HPDE6-E6E7 (cell line): ENCODE results near the gene AMH.

Source experiments
- DNase-seq: peaks from one replicate; pipeline ENCODE4 v3.0.0; 2011; ENCODE audit warnings: missing footprints; ENCODE audit errors: extremely low spot score

Gene AMH

DNA sequence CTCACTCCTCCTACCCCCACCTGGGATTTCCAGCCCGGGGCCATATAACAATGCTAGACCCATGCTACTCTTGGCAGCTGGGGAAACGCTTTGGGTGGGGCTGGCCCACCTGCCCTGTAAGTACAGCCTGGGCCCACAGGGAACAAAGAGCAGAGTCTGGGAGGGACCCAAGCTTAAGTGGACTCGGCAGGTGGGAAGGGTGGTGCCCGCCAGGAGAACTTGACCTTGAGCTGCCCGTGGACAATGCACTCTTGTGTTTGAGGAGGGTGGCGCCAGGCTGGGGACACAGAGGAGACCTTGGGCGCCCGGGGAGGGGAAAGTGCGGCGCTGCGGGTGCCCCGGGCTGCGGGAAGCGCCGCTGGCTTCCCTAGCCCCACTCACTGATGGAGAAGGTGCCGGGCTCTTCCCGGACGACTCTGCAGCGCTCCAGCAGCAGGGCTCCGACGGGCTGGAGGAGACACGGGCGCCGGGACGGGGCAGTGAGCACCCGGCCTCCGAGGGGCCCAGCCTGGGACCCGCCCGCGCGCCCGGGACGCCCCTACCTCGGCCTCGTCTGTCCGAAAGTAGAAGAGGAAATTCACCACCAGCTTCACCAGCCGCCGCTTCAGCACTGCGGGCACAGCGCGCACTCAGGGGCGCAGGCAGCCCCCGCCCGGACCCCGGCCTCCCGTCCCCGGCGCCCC lies 13.6 kb upstream of the AMH start:
- DNase-seq: no peak

DNA sequence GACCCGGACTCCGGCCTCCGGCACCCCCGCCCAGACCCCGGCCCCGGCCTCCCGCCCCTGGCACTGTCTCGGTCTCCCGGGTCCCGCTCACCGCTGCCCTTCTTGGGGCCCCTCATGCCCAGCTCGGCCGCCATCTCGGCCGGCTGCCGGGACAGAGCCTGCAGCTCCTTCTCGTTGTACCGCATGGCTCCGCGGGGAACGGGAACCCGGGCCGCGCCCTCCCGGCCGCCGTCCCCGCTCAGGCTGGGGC lies 13.1 kb upstream of the AMH start:
- no peak for DNase-seq

DNA sequence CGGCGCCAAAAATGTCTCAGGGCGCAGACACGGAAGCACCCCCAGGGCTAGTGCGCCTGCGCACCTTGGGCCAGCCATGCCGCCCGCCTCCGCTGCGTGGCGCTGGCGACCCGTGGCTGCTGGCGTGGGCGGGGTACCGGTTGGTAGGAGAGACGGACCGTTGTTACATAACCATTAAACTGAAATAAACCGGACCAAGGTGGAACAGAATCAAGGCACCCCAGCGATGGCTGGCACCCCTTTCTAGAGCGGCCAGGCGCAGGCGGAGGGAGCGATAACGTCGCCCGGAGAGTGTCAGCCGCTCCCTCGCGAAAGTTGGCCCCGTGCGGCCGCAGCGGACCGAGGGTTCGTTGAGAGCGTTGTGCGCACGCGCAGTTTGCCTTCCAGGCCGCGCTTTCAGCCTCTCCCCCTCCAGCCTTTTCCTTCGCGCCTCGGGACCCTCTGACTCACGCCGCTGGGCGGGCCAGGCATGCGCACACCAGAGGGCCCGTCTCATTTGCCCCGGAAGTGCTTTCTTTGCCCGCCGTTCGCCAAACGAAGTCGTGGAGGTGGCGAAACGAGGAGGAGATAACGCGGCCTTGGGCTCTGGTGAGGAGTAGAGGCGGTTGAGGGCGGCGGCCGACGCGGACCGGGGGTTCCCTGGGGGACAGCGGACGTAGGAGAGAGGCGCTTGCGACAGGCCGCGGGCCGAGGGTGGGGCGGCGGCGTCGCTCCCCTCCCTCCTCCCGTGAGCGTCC lies 12.6 kb upstream of the AMH start, which contains the start of the genes PLEKHJ1 and SF3A2:
Gene PLEKHJ1 (minus strand): TSS at position 16 of the 737 bp plus-strand sequence. CDS start 81 bp downstream, outside the sequence.
Gene SF3A2 (plus strand): TSS at position 511 of the 737 bp plus-strand sequence. CDS start 6,595 bp downstream, outside the sequence.
- DNase-seq: peak; percentile 99

DNA sequence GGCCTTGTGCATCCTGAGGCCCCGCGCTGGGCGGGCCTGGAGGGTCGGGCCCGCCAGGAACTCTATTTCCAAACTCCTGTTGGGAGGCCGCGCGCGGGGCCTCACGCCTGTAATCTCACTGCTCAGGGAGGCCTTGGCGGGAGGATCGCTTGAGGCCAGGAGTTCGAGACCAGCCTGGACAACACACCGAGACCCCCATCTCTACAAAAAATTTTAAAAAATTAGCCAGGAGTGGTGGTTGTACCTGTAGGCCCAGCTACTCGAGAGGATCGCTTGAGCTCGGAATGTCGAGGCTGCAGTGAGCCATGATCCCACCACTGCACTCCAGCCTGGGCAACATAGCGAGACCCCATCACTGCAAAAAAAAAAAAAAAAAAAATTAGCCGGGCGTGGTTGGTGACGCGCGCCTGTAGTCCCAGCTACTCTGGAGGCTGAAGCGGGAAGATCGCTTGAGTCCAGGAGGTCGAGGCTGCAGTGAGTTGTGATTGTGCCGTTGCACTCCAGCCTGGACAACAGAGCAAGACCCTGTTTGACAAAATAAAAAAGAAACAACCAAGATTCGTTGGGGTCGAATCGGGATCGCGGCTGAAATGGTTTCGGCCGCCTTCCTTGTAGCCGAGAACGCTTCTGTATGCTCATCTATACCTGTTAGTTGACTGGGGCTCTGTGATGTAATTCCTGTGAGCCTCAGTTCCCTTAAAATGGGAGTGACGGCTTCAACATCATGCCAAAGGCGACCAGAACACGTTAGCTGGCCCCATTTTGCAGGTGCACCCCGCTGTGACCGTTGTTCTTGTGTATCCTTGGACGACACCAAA lies 11.9 kb upstream of the AMH start:
- no peak for DNase-seq

DNA sequence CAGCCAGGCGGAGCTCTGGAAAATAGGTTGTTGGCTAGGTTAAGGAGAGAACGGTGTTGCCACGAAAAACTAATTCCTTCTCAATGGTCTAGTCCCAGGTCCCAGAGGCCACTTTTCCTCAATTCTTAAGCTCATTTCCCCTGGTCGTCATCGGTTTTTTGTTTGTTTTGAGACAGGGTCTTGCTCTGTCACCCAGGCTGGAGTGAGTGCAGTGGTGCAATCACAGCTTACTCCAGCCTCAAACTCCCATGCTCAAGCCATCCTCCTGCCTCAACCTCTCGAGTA lies 11.3 kb upstream of the AMH start:
- no peak for DNase-seq

DNA sequence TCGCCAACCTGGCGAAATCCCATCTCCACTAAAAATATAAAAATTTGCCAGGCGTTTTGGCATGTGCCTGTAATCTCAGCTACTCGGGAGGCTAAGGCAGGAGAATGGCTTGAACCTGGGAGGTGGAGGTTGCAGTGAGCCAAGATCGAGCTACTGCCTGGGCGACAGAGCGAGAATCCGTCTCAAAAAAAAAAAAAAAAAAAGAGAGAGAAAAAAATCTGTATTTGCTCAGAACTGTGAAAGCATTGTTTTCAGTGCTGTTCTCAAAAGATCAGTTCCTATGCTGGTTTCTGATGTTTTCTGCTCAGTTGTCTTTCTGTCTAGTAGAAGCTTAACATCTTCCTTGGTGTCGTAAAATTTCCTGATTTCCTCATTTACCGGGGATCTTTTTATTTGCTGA lies 9.9 kb upstream of the AMH start:
- DNase-seq: no peak

DNA sequence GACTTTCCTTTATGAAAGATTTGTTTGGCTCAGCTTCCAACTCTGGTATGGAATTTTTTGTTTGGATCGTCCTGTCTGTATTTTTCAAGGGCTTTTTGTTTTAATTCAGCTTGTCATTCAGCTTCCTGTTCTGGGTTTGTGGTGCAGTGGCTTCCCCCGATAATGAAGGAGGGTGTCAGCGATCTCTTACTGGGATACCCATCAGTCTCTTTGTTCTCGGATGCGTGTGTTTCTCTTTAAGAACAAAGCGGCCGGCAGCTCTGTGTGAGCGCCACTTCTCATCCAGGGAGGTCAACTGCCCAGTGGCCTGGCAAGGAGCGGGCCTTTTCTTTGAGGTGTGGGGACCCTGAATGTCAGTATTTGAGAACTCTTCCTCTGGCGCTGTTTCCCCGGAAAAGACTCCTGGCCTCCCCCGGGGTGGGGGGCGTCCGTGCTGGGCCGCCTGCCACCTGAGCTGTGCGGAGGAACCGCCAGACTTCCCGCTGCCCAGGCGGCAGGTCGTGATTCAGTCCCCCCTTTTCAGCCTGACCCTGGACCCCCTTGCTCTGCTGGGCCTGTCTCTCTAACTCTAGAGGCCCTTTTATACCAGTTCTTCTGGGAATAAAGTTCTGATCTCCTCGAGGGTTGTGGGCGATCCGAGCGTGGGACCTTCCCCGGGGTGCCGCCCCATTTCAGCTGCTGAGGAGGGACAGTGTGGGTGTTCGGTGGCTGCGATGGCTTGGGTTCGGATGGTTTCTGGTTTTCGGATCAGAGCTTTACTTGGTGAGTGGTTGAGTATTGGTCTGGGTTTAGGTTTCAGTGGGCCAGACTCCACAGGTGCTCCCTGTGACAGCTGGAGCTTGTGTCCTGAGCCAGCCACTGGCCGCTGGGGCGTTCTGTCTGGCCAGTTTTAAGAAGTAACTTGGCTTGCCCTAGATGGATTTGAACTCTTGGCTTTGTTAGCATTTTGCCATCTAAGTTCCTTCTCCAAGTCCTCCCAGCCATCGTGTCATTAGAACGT lies 9.1 kb upstream of the AMH start:
- DNase-seq: no peak

DNA sequence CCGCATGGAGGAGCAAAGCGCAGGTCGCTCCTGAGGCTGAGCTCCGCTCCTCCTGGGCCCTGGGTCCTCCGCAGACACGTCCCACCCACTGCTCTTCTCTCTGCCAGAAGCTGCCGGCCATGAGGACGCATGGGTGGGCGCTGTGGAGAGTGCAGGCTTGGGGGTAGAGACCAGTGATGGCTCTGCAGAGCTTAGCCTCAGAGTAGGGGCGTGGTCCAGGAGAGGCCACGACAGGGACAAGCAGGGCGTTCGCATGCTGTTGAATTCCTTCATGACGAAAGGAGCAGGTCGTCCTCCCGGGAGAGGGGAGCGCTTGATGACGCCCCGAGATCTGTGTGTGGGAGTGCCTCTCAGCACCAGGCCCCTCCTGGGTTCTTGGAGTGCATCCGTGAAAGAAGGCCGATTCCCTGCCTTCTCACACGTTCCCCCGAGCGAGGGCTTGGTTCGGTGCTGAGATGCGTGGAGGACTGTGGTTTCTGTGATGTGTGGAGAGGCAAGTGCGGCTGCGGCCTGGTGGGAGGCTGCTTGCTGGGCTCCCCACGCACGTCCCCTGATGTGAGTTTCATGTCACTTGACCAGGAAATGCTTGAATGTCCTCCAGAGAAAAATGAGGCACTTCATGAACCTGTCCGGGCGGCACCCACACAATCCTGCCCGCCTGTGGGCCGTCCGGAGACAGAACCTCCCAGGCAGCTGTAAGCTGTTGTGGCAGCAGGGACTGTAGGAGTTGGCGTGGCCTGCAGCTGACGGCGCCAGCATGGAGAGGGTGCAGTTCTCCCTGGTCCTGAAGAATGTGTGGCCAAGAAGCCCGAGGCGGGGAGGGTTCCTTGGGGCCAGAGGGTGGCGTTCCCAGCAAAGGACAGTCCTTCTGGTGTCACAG lies 8.0 kb upstream of the AMH start:
- DNase-seq: no peak

DNA sequence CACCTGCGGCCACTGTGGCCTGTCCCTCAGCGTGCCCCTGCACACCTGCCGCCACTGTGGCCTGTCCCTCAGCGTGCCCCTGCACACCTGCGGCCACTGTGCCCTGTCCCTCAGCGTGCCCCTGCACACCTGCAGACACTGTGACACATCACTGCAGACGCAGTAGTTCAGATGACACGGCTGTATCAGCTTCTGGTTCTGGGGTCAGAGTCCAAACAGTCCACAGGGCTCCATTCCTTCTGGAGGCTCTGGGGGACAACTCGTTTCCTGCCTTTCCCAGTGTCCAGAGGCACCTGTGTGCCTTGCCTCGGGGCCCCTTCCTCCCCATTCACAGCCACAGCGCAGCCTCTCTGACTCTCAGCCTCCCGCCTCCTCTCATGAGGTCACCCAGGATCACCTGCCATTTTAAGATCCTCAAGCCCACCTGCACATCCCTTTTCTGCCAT lies 7.0 kb upstream of the AMH start:
- no peak for DNase-seq

DNA sequence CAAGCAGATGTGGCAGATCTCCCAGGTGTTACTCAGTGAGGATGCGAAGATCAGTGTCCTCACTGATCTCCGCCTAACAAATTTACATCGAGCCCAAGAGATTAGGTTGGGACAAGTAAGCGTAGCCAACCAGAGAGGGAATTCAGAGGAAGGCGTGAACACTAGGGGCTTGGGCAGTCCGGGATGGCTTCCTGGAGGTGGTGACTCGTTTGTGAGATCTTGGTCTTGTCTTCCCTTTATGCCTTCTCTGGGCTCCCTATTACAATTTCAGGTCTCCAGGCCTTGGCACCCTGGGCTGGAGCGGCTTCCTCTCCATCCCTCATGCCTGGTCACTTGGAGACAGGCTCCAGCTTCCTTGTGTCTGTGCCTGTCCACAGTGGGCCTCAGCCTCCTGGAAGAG lies 6.3 kb upstream of the AMH start:
- DNase-seq: no peak

DNA sequence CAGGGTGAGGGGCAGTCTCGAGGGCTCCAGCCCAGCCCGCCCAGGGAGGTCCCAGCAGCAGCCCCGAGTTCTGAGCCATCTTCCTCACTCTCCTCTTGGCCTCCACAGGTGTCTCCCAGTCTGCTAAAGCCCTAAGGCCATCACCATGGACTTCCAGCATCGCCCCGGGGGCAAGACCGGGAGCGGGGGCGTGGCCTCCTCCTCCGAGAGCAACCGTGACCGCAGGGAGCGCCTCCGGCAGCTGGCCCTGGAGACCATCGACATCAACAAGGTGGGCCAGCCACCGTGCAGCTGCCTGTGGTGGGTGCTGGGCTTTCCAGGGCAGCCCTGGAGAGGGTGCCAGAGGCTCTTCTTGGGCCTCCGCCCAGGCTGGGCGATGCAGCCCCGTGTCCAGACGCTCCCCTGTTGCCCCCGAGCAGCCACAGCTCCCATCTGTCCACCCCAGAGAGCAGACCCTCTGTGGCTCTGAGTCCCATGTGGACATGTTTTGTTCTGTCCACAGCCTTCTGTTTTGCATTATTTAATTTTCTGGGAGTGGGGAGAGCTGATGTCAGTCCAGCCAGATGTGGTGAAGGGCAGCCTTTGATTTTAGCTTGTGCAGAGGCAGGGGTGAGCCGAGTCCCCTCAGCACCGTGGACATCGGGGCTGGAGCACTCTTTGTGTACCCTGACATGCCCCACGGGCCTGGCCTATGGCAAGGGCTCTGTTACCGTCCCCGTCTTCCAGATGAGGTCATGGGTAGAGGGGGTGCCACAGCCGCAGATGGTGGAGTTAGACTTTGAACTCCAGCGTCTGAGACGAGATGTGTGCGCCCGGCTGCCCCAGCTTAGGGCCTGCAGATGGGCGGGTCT lies 5.6 kb upstream of the AMH start:
- no peak for DNase-seq

DNA sequence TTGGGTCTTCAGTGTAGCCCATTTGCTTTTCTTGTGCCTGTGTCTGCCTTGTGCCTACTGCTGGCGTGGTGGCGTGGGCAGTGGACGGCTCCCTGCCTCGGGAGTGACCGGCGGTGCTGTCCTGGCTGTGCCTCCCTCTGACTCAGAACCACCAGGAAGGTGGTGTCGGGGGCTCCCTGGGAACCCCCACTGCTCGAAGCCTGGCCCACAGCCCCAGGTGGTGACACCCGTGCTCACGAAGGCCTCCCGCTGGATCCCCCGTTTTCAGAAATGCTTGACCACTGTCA lies 5.1 kb upstream of the AMH start:
- DNase-seq: no peak

DNA sequence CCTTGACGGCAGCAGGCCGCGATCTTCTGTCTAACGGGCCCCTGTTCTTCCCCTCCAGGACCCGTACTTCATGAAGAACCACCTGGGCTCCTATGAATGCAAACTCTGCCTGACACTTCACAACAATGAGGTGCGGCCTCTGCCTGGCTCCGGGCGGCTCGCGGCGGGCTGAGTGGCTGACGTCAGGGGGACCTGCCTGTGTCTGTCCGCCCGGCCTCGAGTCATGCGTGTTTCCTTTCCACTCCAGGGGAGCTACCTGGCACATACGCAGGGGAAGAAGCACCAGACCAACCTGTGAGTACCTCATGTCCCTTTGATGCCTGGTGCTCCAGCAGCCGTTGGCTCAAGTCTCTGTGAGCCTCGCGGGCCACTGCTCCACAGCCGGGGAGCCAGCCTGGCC lies 4.6 kb upstream of the AMH start:
- DNase-seq: no peak

DNA sequence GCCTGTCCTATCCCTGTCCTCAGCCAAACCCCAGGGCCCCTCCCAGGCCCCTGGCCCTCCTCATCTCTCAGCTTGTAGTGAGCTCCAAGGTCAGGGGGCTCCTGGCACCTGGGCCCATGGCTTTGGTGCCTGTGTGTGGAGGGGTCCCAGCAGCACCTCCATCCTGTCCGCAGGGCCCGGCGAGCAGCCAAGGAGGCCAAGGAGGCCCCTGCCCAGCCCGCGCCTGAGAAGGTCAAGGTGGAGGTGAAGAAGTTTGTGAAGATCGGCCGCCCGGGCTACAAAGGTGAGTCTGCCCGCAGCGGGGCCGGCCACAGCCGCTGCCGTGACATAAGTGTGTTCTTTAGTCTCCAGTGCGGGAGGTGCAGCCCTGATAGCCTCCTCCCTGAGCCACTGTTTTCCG lies 3.9 kb upstream of the AMH start:
- no peak for DNase-seq

DNA sequence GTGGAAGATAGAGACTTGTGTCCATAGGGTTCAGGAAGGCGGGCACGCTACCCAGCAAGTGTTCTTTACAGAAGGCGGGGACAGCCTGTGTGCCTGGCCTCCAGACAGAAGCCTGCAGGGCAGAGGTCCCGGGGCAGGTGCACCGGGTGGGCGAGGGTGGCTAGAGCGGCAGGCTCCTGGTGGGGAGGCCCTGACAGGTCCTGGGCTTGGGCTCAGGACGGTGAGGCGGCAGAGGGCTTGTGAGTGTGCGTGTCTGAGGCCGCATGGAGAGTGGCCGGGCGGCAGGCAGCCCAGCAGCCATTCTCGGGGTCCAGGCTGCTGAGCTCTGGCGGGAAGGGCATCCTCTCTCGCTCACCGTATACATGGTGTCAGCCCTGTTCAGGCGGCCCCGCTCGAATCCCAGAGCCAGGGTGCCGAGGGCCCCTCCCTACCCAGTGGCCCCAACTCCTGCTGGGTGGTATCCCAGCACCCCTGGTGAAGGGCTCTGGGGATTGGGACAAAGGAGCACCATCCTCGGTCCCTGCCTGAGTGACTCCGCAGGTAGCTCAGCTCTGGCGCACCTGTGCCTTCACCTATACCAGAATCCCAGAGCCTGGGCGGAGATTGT lies 3.0 kb upstream of the AMH start:
- DNase-seq: no peak

DNA sequence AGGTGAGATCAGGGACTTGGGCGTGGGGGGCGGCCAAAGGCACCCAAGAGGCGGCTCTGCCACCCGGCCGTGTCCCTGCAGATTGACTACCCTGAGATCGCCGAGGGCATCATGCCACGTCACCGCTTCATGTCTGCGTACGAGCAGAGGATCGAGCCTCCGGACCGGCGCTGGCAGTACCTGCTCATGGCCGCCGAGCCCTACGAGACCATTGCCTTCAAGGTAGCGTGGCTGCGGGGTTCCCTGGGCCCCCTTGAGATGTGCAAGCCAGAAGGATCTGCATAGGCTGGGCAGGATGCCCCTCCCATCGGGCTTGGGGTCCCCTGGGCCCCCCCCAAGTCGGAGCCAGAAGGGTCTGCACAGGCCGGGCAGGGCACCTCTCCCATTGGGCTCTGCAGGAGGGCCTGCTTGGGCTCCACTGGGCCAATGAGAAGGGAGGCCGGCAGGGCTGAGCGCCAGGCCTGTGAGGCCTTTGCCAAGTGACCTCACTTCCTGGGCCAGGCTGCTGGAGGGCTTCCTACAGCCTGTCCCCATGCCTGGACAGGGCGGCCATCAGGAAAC lies 2.2 kb upstream of the AMH start:
- no peak for DNase-seq

DNA sequence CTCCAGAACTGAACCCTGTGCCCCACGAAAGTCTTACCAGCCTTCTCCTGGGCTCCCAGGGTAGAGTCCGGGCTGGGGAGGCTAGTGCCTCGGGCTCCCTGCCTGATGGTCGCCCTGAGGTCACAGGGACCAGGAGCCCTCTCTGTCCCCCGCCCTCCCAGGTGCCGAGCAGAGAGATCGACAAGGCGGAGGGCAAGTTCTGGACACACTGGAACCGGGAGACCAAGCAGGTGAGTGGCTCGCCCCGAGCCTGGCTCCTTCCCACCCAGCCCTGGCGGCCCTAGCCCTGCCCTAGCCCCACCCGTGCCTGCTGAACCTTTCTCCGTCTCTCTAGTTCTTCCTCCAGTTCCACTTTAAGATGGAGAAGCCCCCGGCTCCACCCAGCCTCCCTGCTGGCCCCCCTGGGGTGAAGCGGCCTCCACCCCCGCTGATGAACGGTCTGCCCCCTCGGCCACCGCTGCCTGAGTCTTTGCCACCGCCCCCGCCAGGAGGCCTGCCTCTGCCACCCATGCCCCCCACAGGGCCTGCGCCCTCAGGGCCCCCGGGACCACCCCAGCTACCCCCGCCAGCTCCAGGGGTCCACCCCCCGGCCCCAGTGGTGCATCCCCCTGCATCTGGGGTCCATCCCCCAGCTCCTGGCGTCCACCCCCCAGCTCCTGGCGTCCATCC lies 1.6 kb upstream of the AMH start:
- DNase-seq: no peak

DNA sequence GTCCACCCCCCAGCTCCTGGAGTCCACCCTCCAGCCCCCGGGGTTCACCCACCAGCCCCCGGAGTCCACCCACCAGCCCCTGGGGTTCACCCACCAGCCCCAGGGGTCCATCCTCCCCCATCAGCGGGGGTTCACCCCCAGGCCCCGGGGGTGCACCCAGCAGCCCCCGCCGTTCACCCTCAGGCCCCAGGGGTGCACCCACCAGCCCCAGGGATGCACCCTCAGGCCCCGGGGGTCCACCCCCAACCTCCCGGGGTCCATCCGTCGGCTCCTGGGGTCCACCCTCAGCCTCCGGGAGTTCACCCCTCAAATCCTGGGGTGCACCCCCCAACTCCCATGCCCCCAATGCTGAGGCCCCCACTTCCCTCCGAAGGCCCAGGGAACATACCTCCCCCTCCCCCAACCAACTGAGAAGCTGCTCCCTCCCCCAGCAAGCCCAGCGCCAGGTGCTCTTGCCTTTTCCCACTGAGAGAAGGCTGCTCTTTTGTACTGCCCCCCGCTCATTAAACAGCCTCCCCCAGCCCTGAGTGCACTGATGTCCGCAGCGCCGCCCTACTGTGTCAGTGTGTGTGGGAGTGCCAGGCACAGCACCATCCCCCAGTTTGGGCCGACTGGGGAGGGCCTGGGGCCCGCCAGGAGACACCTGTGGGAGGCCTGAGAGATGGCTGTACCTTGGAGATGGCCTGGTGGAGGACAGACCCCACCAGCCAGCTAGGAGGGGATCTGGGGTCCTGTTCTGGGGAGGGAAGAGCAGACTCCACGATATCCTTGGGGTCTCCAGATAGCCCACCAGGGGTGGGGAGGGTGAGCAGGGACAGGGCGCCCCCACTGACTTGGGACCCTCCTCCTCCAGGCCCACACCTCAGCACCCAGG lies 750 bp upstream of the AMH start:
- DNase-seq: no peak
